Measurements from ENCODE around the gene ARFGAP1. TPM values are rescaled to one million over a fixed set of nuclear protein-coding genes. Genes with fewer than 3 reads are reported as not detected.

The ARFGAP1 gene
- polyA plus RNA-seq, 1 experiment = 76.5 TPM

- Histone ChIP-seq H3K4me3 (ENCODE audit: low read depth, low read length) (no peak overlapping the region), H3K27me3 (ENCODE audit: control insufficient read depth, insufficient read depth, low read length) (no peaks in the 10 kb centered on the region; the same call in 1 of the 2 replicates), H3K36me3 (ENCODE audit: control insufficient read depth, insufficient read depth, low read length) (no peaks in the 10 kb centered on the region)
- no peak for DNase-seq (ENCODE audit: low read depth)
- TF ChIP-seq CTCF (IDR thresholded peaks at IDR 0.05; ENCODE audit: insufficient read depth, low read depth, low read length) = no peak
- CTCF ChIA-PET = interaction anchor here (0.8 to 5.2 kb wide), 28 partner anchors 8 to 806 kb away, joined by 3 to 107 read pairs (median 6); partner anchors contain the start of gene ARFGAP1
- POLR2A ChIA-PET = no interaction called here
Measured at GRCh38 chr20:63310265-63310991, 37.8 kb downstream of the ARFGAP1 start.

GRCh38 chr20:63311186-63311832 is 38.7 kb downstream of the ARFGAP1 start:
- ChIA-PET POLR2A (no interaction called here), CTCF (interaction anchor here (1.0 to 5.2 kb wide), 9 partner anchors 7 to 87 kb away, joined by 4 to 107 read pairs (median 14); no protein-coding TSS in a partner anchor)
- H3K27me3 ChIP-seq (ENCODE audit: control insufficient read depth, insufficient read depth, low read length) = no peaks in the 10 kb centered on the region; the same call in 1 of the 2 replicates
- no peak for TF ChIP-seq CTCF (IDR thresholded peaks at IDR 0.05; ENCODE audit: insufficient read depth, low read depth, low read length)
- DNase-seq (ENCODE audit: low read depth) = no peak
- H3K4me3 ChIP-seq (ENCODE audit: low read depth, low read length) = no peak overlapping the region
- no peaks in the 10 kb centered on the region for H3K36me3 ChIP-seq (ENCODE audit: control insufficient read depth, insufficient read depth, low read length)

GRCh38 chr20:63311833-63312243 is 39.2 kb downstream of the ARFGAP1 start:
- ChIA-PET POLR2A (no interaction called here), CTCF (no interaction called here)
- Histone ChIP-seq H3K27me3 (ENCODE audit: control insufficient read depth, insufficient read depth, low read length) (no peaks in the 10 kb centered on the region), H3K4me3 (ENCODE audit: low read depth, low read length) (no peak overlapping the region), H3K36me3 (ENCODE audit: control insufficient read depth, insufficient read depth, low read length) (no peaks in the 10 kb centered on the region)
- TF ChIP-seq CTCF (IDR thresholded peaks at IDR 0.05; ENCODE audit: insufficient read depth, low read depth, low read length) = no peak
- no peak for DNase-seq (ENCODE audit: low read depth)

DNA sequence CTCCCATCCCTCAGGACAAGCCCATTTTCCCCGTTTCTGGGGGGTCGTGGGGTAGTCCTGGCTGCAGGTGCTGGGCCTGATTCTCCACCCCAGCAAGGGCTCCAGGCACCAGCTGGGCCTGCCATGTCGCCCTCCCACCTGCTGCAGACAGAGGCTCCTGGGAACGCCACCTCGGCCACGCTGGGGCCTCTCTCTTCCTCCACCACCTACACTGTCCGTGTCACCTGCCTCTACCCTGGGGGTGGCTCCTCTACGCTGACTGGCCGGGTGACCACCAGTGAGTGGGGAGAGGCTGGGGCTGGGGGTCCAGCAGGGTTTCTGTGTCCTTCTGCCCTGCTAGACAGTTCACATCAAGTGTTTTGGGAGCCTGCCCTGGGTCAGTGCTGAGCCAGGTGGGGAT is 39.7 kb downstream of the ARFGAP1 start:
- no peak for DNase-seq (ENCODE audit: low read depth)
- no peak for TF ChIP-seq CTCF (IDR thresholded peaks at IDR 0.05; ENCODE audit: insufficient read depth, low read depth, low read length)
- Histone ChIP-seq H3K27me3 (ENCODE audit: control insufficient read depth, insufficient read depth, low read length) (no peaks in the 10 kb centered on the region), H3K36me3 (ENCODE audit: control insufficient read depth, insufficient read depth, low read length) (no peaks in the 10 kb centered on the region), H3K4me3 (ENCODE audit: low read depth, low read length) (no peak overlapping the region)
- ChIA-PET CTCF (no interaction called here), POLR2A (no interaction called here)

DNA sequence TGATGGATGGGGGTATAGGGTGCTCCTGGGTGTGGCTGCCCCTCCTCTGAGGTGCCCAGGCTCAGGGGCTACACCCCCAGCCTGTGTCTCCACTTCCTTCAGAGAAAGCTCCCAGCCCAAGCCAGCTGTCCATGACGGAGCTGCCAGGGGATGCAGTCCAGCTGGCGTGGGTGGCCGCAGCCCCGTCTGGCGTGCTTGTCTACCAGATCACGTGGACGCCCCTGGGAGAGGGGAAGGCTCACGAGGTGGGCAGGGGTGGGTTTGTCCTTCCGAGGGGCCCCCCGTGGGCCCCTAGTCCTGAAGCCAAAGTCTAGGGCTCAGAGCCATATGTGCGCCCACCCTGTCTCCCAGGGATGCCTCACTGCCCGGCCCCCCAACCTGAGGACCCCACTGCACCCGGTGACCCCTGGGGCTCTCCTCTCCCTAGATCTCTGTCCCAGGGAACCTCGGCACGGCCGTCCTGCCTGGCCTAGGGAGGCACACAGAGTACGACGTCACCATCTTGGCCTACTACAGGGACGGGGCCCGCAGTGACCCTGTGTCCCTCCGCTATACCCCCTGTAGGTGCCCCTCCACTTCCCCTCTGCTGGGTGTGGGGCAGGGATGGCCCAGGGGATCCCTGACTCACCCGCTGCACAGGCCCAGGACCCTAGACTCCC is 40.2 kb downstream of the ARFGAP1 start:
- no peaks in the 10 kb centered on the region for H3K36me3 ChIP-seq (ENCODE audit: control insufficient read depth, insufficient read depth, low read length)
- DNase-seq (ENCODE audit: low read depth) = no peak
- no peak for TF ChIP-seq CTCF (IDR thresholded peaks at IDR 0.05; ENCODE audit: insufficient read depth, low read depth, low read length)
- no peak overlapping the region for H3K4me3 ChIP-seq (ENCODE audit: low read depth, low read length)
- ChIA-PET CTCF (no interaction called here), POLR2A (no interaction called here)
- H3K27me3 ChIP-seq (ENCODE audit: control insufficient read depth, insufficient read depth, low read length) = no peaks in the 10 kb centered on the region

Measured in BJ (cell line).